GM21515 (cell line): Measurements from ENCODE around the gene PSMD12.
"Not testable (repeated sequence)": the region's sequence is repeated elsewhere in the genome, so short reads cannot be mapped to it uniquely, and the experiment has no call there.

Source experiments
- ATAC-seq: cut with Tn5 transposase; IDR thresholded peaks from one replicate; pipeline ENCODE4 v1.9.1; 2021; ENCODE audit not compliant: unreplicated experiment

Gene PSMD12

GRCh38 chr17:67388536-67388935 is 22.2 kb upstream of the PSMD12 start:
- ATAC-seq = not testable (repeated sequence)

- no peak for ATAC-seq
Measured at GRCh38 chr17:67386965-67387551, 20.7 kb upstream of the PSMD12 start.

GRCh38 chr17:67385122-67385988 is 19.0 kb upstream of the PSMD12 start:
- no peak for ATAC-seq

- no peak for ATAC-seq
Measured at GRCh38 chr17:67381929-67382257, 15.5 kb upstream of the PSMD12 start.

- ATAC-seq = no peak
Measured at GRCh38 chr17:67379251-67379630, 12.9 kb upstream of the PSMD12 start.

GRCh38 chr17:67378454-67379250 is 12.3 kb upstream of the PSMD12 start:
- no peak for ATAC-seq

GRCh38 chr17:67377488-67378453 is 11.4 kb upstream of the PSMD12 start:
- peak; percentile 24 for ATAC-seq

GRCh38 chr17:67376737-67377487 is 10.5 kb upstream of the PSMD12 start, which contains the start of gene PITPNC1:
Gene PITPNC1 (plus strand): TSS chr17:67377281.
- ATAC-seq = peak; percentile 62

- no peak for ATAC-seq
Measured at GRCh38 chr17:67376415-67376736, 10.0 kb upstream of the PSMD12 start.

GRCh38 chr17:67375716-67376115 is 9.3 kb upstream of the PSMD12 start:
- no peak for ATAC-seq

GRCh38 chr17:67375054-67375427 is 8.7 kb upstream of the PSMD12 start:
- no peak for ATAC-seq

GRCh38 chr17:67374329-67375053 is 8.1 kb upstream of the PSMD12 start:
- ATAC-seq = peak; percentile 29

- no peak for ATAC-seq
Measured at GRCh38 chr17:67372751-67373150, 6.4 kb upstream of the PSMD12 start.

GRCh38 chr17:67369676-67370075 is 3.3 kb upstream of the PSMD12 start:
- no peak for ATAC-seq

- peak; percentile 19 for ATAC-seq
Measured at GRCh38 chr17:67365738-67366192, 612 bp downstream of the PSMD12 start.

- ATAC-seq = no peak
Measured at GRCh38 chr17:67364847-67365737, 1.3 kb downstream of the PSMD12 start.

GRCh38 chr17:67362173-67362572 is 4.2 kb downstream of the PSMD12 start:
- no peak for ATAC-seq

- ATAC-seq = no peak
Measured at GRCh38 chr17:67360880-67361279, 5.5 kb downstream of the PSMD12 start.
